Measurements from ENCODE around the gene PDZK1IP1.

GRCh38 chr1:47225430-47226100, 35.7 kb upstream of the PDZK1IP1 start:
- no peak for TF ChIP-seq ZNF274 (IDR thresholded peaks at IDR 0.05; ENCODE audit: low read depth, low read length)
- no peak for TF ChIP-seq YY1 (IDR thresholded peaks at IDR 0.05; ENCODE audit: insufficient read depth, insufficient read length)

Measured in NT2/D1 (cell line).